ENCODE results near the gene BNIP3. TPM values are rescaled to one million over a fixed set of nuclear protein-coding genes. Genes with fewer than 3 reads are reported as not detected.
"Not testable (repeated sequence)": the region's sequence is repeated elsewhere in the genome, so short reads cannot be mapped to it uniquely, and the experiment has no call there.

Gene BNIP3
- total and polyA plus RNA-seq, 4 donors: 36.8 to 151 (median 114) TPM

DNA sequence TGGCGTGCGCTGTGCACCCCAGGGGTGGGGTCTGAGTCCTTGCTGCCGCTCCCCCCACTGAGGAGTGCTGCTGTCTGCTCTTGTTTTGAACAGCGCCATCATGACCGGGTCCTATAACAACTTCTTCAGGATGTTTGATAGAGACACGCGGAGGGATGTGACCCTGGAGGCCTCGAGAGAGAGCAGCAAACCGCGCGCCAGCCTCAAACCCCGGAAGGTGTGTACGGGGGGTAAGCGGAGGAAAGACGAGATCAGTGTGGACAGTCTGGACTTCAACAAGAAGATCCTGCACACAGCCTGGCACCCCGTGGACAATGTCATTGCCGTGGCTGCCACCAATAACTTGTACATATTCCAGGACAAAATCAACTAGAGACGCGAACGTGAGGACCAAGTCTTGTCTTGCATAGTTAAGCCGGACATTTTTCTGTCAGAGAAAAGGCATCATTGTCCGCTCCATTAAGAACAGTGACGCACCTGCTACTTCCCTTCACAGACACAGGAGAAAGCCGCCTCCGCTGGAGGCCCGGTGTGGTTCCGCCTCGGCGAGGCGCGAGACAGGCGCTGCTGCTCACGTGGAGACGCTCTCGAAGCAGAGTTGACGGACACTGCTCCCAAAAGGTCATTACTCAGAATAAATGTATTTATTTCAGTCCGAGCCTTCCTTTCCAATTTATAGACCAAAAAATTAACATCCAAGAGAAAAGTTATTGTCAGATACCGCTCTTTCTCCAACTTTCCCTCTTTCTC lies 26.0 kb downstream of the BNIP3 start (continued):
- TF ChIP-seq, protein P1, sequence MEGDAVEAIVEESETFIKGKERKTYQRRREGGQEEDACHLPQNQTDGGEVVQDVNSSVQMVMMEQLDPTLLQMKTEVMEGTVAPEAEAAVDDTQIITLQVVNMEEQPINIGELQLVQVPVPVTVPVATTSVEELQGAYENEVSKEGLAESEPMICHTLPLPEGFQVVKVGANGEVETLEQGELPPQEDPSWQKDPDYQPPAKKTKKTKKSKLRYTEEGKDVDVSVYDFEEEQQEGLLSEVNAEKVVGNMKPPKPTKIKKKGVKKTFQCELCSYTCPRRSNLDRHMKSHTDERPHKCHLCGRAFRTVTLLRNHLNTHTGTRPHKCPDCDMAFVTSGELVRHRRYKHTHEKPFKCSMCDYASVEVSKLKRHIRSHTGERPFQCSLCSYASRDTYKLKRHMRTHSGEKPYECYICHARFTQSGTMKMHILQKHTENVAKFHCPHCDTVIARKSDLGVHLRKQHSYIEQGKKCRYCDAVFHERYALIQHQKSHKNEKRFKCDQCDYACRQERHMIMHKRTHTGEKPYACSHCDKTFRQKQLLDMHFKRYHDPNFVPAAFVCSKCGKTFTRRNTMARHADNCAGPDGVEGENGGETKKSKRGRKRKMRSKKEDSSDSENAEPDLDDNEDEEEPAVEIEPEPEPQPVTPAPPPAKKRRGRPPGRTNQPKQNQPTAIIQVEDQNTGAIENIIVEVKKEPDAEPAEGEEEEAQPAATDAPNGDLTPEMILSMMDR (IDR thresholded peaks at IDR 0.05; ENCODE audit: low read depth, low read length, missing input control): no peak
- TF ChIP-seq HNF4G (IDR thresholded peaks at IDR 0.05) (no peak), YY1 (IDR thresholded peaks at IDR 0.05) (no peak), SP1 (IDR thresholded peaks at IDR 0.05) (no peak), TAF1 (conservative IDR thresholded peaks at IDR 0.05) (no peak), RAD21 (IDR thresholded peaks at IDR 0.05) (no peak)
- TF ChIP-seq, protein P2, sequence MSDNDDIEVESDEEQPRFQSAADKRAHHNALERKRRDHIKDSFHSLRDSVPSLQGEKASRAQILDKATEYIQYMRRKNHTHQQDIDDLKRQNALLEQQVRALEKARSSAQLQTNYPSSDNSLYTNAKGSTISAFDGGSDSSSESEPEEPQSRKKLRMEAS (IDR thresholded peaks at IDR 0.05): no peak
- TF ChIP-seq, protein P3, sequence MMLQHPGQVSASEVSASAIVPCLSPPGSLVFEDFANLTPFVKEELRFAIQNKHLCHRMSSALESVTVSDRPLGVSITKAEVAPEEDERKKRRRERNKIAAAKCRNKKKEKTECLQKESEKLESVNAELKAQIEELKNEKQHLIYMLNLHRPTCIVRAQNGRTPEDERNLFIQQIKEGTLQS (IDR thresholded peaks at IDR 0.05): no peak

DNA sequence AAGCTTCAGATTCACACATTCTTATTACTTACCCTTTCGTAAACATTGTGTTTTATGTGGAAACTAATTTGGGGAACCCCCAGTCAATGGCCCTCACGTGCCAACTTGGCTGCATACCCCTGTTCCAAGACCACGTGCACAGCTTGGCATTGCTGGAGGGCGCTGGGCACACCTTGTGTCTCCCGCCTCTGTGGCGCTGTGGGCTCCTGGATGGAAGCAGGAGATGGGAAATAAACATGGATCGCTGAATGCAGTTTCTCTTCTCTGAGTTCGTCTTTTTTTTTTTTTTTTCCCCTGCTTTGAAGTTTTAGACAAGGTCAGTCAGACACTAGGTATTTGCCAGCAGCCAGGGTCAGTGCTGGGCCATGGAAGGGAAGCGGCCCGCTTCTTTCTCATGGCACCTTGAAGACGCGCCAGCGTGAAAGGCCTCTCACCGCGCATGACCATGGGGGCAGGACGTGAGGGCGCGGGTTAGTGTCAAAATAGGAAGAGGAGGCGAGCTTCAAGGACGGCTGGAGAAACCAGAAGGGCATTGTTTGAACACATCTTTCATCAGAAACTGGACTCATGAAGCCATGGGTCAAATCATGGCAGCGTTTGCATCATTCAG lies 27.3 kb downstream of the BNIP3 start:
- WGBS: 92% methylated on average over 21 of the region's 21 CpGs
- Histone ChIP-seq H3K4me3 (ENCODE audit: low read depth in 1 of 3, low read length in 3 of 3) (no peak overlapping the region), H3K4me1 (ENCODE audit: control insufficient read depth in 4 of 4, insufficient read depth in 4 of 4, low read length in 3 of 4) (no peaks in the 10 kb centered on the region), H3K27me3 (ENCODE audit: control insufficient read depth in 4 of 4, insufficient read depth in 4 of 4, low read length in 3 of 4) (no peaks in the 10 kb centered on the region), H3K9me3 (ENCODE audit: control insufficient read depth in 4 of 4, low read length in 3 of 4) (no peaks in the 10 kb centered on the region), H3K36me3 (ENCODE audit: control insufficient read depth in 4 of 4, insufficient read depth in 3 of 4, low read depth in 1 of 4, low read length in 3 of 4) (peaks cover 8 to 45% (median 34%) of the 10 kb centered on the region in 4 donors), H3K27ac (ENCODE audit: low read depth in 1 of 2, low read length in 2 of 2) (no peak overlapping the region), H3K9ac (ENCODE audit: low read depth in 1 of 2, low read length in 2 of 2) (no peak overlapping the region)
- TF ChIP-seq RXRA (IDR thresholded peaks at IDR 0.05): no peak
- no peak for TF ChIP-seq FOXA2 (IDR thresholded peaks at IDR 0.05)
- TF ChIP-seq GABPA (IDR thresholded peaks at IDR 0.05 in 1 of 2, conservative IDR thresholded peaks at IDR 0.05 in 1 of 2): no peak
- TF ChIP-seq TAF1 (conservative IDR thresholded peaks at IDR 0.05): no peak
- no peak for TF ChIP-seq JUND (IDR thresholded peaks at IDR 0.05)
- no peak for TF ChIP-seq EGR1 (IDR thresholded peaks at IDR 0.05; ENCODE audit: low read depth in 2 of 2)
- TF ChIP-seq, protein P2 (IDR thresholded peaks at IDR 0.05): no peak
- TF ChIP-seq, protein P3 (IDR thresholded peaks at IDR 0.05): no peak
- TF ChIP-seq FOXA1 (IDR thresholded peaks at IDR 0.05): no peak
- no peak for TF ChIP-seq SP1 (IDR thresholded peaks at IDR 0.05)
- TF ChIP-seq, protein P1 (IDR thresholded peaks at IDR 0.05; ENCODE audit: low read depth, low read length, missing input control): no peak
- no peak for TF ChIP-seq HNF4A (conservative IDR thresholded peaks at IDR 0.05)
- no peak for TF ChIP-seq HNF4G (IDR thresholded peaks at IDR 0.05)
- no peak for TF ChIP-seq YY1 (IDR thresholded peaks at IDR 0.05)
- TF ChIP-seq, protein P4, sequence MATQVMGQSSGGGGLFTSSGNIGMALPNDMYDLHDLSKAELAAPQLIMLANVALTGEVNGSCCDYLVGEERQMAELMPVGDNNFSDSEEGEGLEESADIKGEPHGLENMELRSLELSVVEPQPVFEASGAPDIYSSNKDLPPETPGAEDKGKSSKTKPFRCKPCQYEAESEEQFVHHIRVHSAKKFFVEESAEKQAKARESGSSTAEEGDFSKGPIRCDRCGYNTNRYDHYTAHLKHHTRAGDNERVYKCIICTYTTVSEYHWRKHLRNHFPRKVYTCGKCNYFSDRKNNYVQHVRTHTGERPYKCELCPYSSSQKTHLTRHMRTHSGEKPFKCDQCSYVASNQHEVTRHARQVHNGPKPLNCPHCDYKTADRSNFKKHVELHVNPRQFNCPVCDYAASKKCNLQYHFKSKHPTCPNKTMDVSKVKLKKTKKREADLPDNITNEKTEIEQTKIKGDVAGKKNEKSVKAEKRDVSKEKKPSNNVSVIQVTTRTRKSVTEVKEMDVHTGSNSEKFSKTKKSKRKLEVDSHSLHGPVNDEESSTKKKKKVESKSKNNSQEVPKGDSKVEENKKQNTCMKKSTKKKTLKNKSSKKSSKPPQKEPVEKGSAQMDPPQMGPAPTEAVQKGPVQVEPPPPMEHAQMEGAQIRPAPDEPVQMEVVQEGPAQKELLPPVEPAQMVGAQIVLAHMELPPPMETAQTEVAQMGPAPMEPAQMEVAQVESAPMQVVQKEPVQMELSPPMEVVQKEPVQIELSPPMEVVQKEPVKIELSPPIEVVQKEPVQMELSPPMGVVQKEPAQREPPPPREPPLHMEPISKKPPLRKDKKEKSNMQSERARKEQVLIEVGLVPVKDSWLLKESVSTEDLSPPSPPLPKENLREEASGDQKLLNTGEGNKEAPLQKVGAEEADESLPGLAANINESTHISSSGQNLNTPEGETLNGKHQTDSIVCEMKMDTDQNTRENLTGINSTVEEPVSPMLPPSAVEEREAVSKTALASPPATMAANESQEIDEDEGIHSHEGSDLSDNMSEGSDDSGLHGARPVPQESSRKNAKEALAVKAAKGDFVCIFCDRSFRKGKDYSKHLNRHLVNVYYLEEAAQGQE (IDR thresholded peaks at IDR 0.05): no peak
- no peak for DNase-seq (ENCODE audit: low spot score)

DNA sequence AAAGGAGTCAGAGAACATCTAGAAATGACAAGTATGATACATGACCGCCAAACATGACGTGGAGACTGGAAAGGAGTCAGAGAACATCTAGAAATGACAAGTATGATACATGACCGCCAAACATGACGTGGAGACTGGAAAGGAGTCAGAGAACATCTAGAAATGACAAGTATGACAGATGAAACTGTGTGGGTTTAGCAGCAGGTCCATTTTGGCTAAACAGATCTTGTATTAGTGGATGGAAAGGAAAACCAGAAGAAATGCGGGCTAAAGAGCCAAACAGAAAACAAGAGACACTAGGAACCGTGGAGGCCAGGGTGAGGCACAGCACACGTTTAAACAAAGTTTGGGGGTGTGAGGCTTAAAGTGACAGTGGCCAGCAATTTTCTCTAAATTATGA lies 31.8 kb downstream of the BNIP3 start:
- WGBS: 89% methylated on average over 5 of the region's 7 CpGs
- not testable (repeated sequence) for DNase-seq (ENCODE audit: low spot score); H3K9ac ChIP-seq (ENCODE audit: low read depth in 1 of 2, low read length in 2 of 2); H3K27ac ChIP-seq (ENCODE audit: low read depth in 1 of 2, low read length in 2 of 2); H3K9me3 ChIP-seq (ENCODE audit: control insufficient read depth in 4 of 4, low read length in 3 of 4); H3K27me3 ChIP-seq (ENCODE audit: control insufficient read depth in 4 of 4, insufficient read depth in 4 of 4, low read length in 3 of 4); H3K4me1 ChIP-seq (ENCODE audit: control insufficient read depth in 4 of 4, insufficient read depth in 4 of 4, low read length in 3 of 4); H3K4me3 ChIP-seq (ENCODE audit: low read depth in 1 of 3, low read length in 3 of 3)
- peaks cover 8 to 65% (median 51%) of the 10 kb centered on the region in 4 donors for H3K36me3 ChIP-seq (ENCODE audit: control insufficient read depth in 4 of 4, insufficient read depth in 3 of 4, low read depth in 1 of 4, low read length in 3 of 4)

All from liver (tissue), 9 donors.